ENCODE data around the gene CGNL1. TPM values are rescaled to one million over a fixed set of nuclear protein-coding genes. Genes with fewer than 3 reads are reported as not detected.

CGNL1 gene
- polyA plus RNA-seq, 2 of the 4 experiments (the other 2 are of a cell fraction) = 1.4 to 1.8 TPM

GRCh38 chr15:57352535-57353316 is 23.6 kb upstream of the CGNL1 start (continued):
- no peak for TF ChIP-seq FOSL2 (IDR thresholded peaks at IDR 0.05)
- no peak for TF ChIP-seq FOSL2 (CRISPR knock-in tag; IDR thresholded peaks at IDR 0.05)

GRCh38 chr15:57353317-57353804 is 22.9 kb upstream of the CGNL1 start:
- no peak for DNase-seq (ENCODE audit: low read depth in 1 of 2, low spot score in 1 of 2)
- no peaks in the 10 kb centered on the region for H3K4me1 ChIP-seq
- WGBS (ENCODE audit: missing lambda C conversion rate) = 72% methylated on average over 10 of the region's 10 CpGs
- H3K4me2 ChIP-seq = no peak overlapping the region
- POLR2A ChIA-PET = no interaction called here
- no peak overlapping the region for H3K27ac ChIP-seq
- H3K9me3 ChIP-seq = no peaks in the 10 kb centered on the region
- no peak overlapping the region for H3K4me3 ChIP-seq
- CTCF ChIA-PET = interaction anchor here (0.7 to 10.3 kb wide), 9 partner anchors 10 to 206 kb away, joined by 3 to 111 read pairs (median 8); no protein-coding TSS in a partner anchor
- no peak for ATAC-seq
- TF ChIP-seq TFCP2L1 (CRISPR knock-in tag; IDR thresholded peaks at IDR 0.05) (no peak), HEYL (CRISPR knock-in tag; IDR thresholded peaks at IDR 0.05) (no peak), POLR2A (IDR thresholded peaks at IDR 0.05; ENCODE audit: low read length) (no peak), ZNF302 (CRISPR knock-in tag; IDR thresholded peaks at IDR 0.05) (no peak), HMGXB4 (CRISPR knock-in tag; IDR thresholded peaks at IDR 0.05; ENCODE audit: borderline replicate concordance) (no peak), MAFK (IDR thresholded peaks at IDR 0.05; ENCODE audit: partially characterized antibody) (no peak), CBX2 (IDR thresholded peaks at IDR 0.05; ENCODE audit: borderline replicate concordance, low read depth) (no peak), MYC (IDR thresholded peaks at IDR 0.05; ENCODE audit: borderline replicate concordance, low read length) (no peak)
- no peak for FAIRE-seq

- FAIRE-seq (no peak), ATAC-seq (no peak), DNase-seq (ENCODE audit: low read depth in 1 of 2, low spot score in 1 of 2) (no peak)
- Histone ChIP-seq H3K4me2 (no peak overlapping the region), H3K4me3 (no peak overlapping the region), H3K4me1 (no peaks in the 10 kb centered on the region), H3K27ac (no peak overlapping the region), H3K9me3 (no peaks in the 10 kb centered on the region)
- CTCF ChIA-PET = interaction anchor here (1.2 to 10.3 kb wide), 8 partner anchors 13 to 205 kb away, joined by 3 to 111 read pairs (median 11); no protein-coding TSS in a partner anchor
- POLR2A ChIA-PET = no interaction called here
- WGBS (ENCODE audit: missing lambda C conversion rate) = 43% methylated on average over 7 of the region's 7 CpGs
- TF ChIP-seq HES2 (IDR thresholded peaks at IDR 0.05) = no peak
- no peak for TF ChIP-seq MYC (IDR thresholded peaks at IDR 0.05; ENCODE audit: borderline replicate concordance, low read length)
- TF ChIP-seq ELK1 (IDR thresholded peaks at IDR 0.05; ENCODE audit: low read depth, low read length) = no peak
- no peak for TF ChIP-seq CHD2 (IDR thresholded peaks at IDR 0.05; ENCODE audit: low read length, partially characterized antibody)
- TF ChIP-seq KDM5A (IDR thresholded peaks at IDR 0.05) = no peak
- no peak for TF ChIP-seq CEBPB (IDR thresholded peaks at IDR 0.05)
Measured at GRCh38 chr15:57354436-57355123, 21.7 kb upstream of the CGNL1 start.

- 79% methylated on average over 8 of the region's 8 CpGs for WGBS (ENCODE audit: missing lambda C conversion rate)
- TF ChIP-seq GATA3 (IDR thresholded peaks at IDR 0.05; ENCODE audit: borderline replicate concordance) (no peak), CBX2 (IDR thresholded peaks at IDR 0.05; ENCODE audit: borderline replicate concordance, low read depth) (no peak), MAFK (IDR thresholded peaks at IDR 0.05; ENCODE audit: partially characterized antibody) (no peak), REST (IDR thresholded peaks at IDR 0.05) (no peak), PBX3 (IDR thresholded peaks at IDR 0.05) (no peak), ZFP36 (IDR thresholded peaks at IDR 0.05; ENCODE audit: borderline replicate concordance, partially characterized antibody) (no peak), BHLHE40 (IDR thresholded peaks at IDR 0.05; ENCODE audit: low read depth, low read length) (no peak), TP53 (CRISPR knock-in tag; IDR thresholded peaks at IDR 0.05) (no peak), HEYL (CRISPR knock-in tag; IDR thresholded peaks at IDR 0.05) (no peak)
Measured at GRCh38 chr15:57355259-57355658, 21.0 kb upstream of the CGNL1 start.

More at GRCh38 chr15:57355259-57355658, 21.0 kb upstream of the CGNL1 start:
- Histone ChIP-seq H3K27ac (no peak overlapping the region), H3K9me3 (no peaks in the 10 kb centered on the region), H3K4me3 (no peak overlapping the region), H3K4me1 (no peaks in the 10 kb centered on the region), H3K4me2 (no peak overlapping the region)
- no peak for ATAC-seq
- no peak for FAIRE-seq
- DNase-seq (ENCODE audit: low read depth in 1 of 2, low spot score in 1 of 2) = no peak
- CTCF ChIA-PET = interaction anchor here (0.9 to 10.3 kb wide), 7 partner anchors 13 to 206 kb away, joined by 3 to 111 read pairs (median 8); no protein-coding TSS in a partner anchor
- POLR2A ChIA-PET = no interaction called here
